ENCODE data around the gene CSF3R.
"Not testable (repeated sequence)": the region's sequence is repeated elsewhere in the genome, so short reads cannot be mapped to it uniquely, and the experiment has no call there.

The CSF3R gene

DNA sequence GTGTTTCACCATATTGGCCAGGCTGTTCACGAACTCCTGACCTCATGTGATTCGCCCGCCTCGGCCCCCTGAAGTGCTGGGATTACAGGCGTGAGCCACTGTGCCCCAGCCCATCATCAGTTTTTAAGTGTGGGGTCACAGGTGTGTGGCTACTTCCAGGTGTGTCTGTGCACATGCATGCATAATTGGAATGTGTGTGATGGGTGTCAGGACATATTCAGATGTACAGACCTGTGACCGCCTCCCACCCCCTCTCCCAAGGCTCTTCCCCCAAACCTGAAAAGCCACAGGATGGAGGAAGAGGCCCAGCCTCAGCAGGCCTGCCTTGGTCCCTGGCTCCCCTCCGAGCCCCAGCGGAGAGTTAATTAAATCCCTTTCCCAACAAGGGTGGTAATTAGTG is 37.3 kb upstream of the CSF3R start:
- ATAC-seq (ENCODE audit: low read depth) (no peak), DNase-seq (ENCODE audit: low spot score in 2 of 2) (no peak)
- Mint-ChIP-seq H3K9me3 (no peaks in the 10 kb centered on the region), H3K36me3 (no peaks in the 10 kb centered on the region), H3K4me1 (peaks cover 10% of the 10 kb centered on the region), H3K27me3 (no peaks in the 10 kb centered on the region), H3K27ac (no peak overlapping the region), H3K4me3 (no peak overlapping the region)

- Mint-ChIP-seq H3K27ac (peak overlapping the region; percentile 1), H3K4me3 (no peak overlapping the region), H3K4me1 (no peaks in the 10 kb centered on the region), H3K36me3 (no peaks in the 10 kb centered on the region), H3K9me3 (no peaks in the 10 kb centered on the region), H3K27me3 (no peaks in the 10 kb centered on the region)
- ATAC-seq (ENCODE audit: low read depth) = no peak
- no peak for DNase-seq (ENCODE audit: low spot score in 2 of 2)
Measured at GRCh38 chr1:36517011-36517771, 34.5 kb upstream of the CSF3R start.

DNA sequence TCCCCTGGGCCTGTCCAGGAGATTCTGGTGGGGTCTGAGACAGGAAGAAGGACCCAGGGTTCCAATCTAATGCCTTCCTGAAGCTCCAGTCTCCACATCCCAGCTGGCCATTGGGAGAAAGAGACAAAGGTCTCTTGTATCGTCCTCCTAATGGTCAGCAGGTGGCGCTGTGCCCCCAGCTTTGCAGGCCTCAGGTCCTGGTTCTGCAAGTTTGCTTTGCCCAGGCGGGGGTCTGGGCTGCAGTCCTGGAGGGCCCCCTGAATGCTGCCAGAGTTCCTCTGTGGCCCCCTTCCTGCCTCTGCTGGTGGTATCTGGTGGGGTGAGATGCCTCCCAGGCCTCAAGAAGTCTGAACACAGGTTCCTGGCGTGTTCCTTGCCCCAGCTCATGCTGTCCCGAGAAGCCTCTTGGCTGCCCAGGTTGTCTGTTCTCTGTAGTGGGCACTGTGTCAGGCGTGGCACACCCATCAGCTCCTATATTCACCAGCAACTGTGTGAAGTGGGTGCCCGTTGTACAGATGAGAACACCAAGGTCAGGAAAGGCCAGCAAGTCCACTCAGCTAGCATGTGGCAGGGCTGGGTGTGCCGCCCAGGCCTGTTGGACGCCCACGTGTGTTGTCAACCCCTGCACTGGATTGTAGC is 33.8 kb upstream of the CSF3R start:
- Mint-ChIP-seq H3K36me3 (no peaks in the 10 kb centered on the region), H3K4me3 (no peak overlapping the region), H3K9me3 (no peaks in the 10 kb centered on the region), H3K4me1 (no peaks in the 10 kb centered on the region), H3K27me3 (no peaks in the 10 kb centered on the region), H3K27ac (no peak overlapping the region)
- ATAC-seq (ENCODE audit: low read depth) = peak; percentile 66
- DNase-seq (ENCODE audit: low spot score in 2 of 2) = peak; percentile 21 to 27

- no peaks in the 10 kb centered on the region for H3K9me3 Mint-ChIP-seq
- no peaks in the 10 kb centered on the region for H3K4me1 Mint-ChIP-seq
- H3K27me3 Mint-ChIP-seq = no peaks in the 10 kb centered on the region
- H3K27ac Mint-ChIP-seq = no peak overlapping the region
- DNase-seq (ENCODE audit: low spot score in 2 of 2) (no peak), ATAC-seq (ENCODE audit: low read depth) (no peak)
- H3K4me3 Mint-ChIP-seq = no peak overlapping the region
- H3K36me3 Mint-ChIP-seq = no peaks in the 10 kb centered on the region
Measured at GRCh38 chr1:36515315-36516138, 32.8 kb upstream of the CSF3R start.

DNA sequence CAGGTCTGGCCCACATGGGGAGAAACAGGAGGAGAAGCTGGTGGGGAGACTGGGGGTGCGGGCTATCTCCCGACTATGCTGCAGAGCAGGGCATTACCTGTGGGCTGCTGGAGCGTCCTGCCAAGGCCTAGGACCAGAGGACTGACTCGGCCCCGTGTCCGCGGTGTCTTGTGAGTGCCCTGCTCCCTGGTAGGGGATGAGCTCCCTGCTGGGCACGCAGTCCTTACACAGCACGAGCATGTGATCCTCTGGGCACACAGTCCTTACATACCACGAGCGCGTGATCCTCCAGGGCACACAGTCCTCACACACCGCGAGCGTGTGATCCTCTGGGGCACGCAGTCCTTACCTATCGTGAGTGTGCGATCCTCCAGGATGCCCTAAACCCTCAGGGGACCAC is 31.8 kb upstream of the CSF3R start:
- H3K9me3 Mint-ChIP-seq = no peaks in the 10 kb centered on the region
- no peaks in the 10 kb centered on the region for H3K4me1 Mint-ChIP-seq
- no peak overlapping the region for H3K4me3 Mint-ChIP-seq
- H3K27me3 Mint-ChIP-seq = peaks cover 3% of the 10 kb centered on the region
- H3K36me3 Mint-ChIP-seq = no peaks in the 10 kb centered on the region
- no peak overlapping the region for H3K27ac Mint-ChIP-seq
- DNase-seq (ENCODE audit: low spot score in 2 of 2) = no peak
- ATAC-seq (ENCODE audit: low read depth) = no peak

- no peak for ATAC-seq (ENCODE audit: low read depth)
- no peaks in the 10 kb centered on the region for H3K9me3 Mint-ChIP-seq
- peaks cover 3% of the 10 kb centered on the region for H3K27me3 Mint-ChIP-seq
- H3K27ac Mint-ChIP-seq = no peak overlapping the region
- no peaks in the 10 kb centered on the region for H3K36me3 Mint-ChIP-seq
- H3K4me3 Mint-ChIP-seq = no peak overlapping the region
- no peaks in the 10 kb centered on the region for H3K4me1 Mint-ChIP-seq
- DNase-seq (ENCODE audit: low spot score in 2 of 2) = no peak
Measured at GRCh38 chr1:36513676-36514473, 31.2 kb upstream of the CSF3R start.

GRCh38 chr1:36512842-36513241 is 30.1 kb upstream of the CSF3R start:
- peaks cover 2% of the 10 kb centered on the region for H3K36me3 Mint-ChIP-seq
- peaks cover 2% of the 10 kb centered on the region for H3K9me3 Mint-ChIP-seq
- no peak for DNase-seq (ENCODE audit: low spot score in 2 of 2)
- no peaks in the 10 kb centered on the region for H3K4me1 Mint-ChIP-seq
- no peak overlapping the region for H3K27ac Mint-ChIP-seq
- peaks cover 6% of the 10 kb centered on the region for H3K27me3 Mint-ChIP-seq
- ATAC-seq (ENCODE audit: low read depth) = no peak
- no peak overlapping the region for H3K4me3 Mint-ChIP-seq

DNA sequence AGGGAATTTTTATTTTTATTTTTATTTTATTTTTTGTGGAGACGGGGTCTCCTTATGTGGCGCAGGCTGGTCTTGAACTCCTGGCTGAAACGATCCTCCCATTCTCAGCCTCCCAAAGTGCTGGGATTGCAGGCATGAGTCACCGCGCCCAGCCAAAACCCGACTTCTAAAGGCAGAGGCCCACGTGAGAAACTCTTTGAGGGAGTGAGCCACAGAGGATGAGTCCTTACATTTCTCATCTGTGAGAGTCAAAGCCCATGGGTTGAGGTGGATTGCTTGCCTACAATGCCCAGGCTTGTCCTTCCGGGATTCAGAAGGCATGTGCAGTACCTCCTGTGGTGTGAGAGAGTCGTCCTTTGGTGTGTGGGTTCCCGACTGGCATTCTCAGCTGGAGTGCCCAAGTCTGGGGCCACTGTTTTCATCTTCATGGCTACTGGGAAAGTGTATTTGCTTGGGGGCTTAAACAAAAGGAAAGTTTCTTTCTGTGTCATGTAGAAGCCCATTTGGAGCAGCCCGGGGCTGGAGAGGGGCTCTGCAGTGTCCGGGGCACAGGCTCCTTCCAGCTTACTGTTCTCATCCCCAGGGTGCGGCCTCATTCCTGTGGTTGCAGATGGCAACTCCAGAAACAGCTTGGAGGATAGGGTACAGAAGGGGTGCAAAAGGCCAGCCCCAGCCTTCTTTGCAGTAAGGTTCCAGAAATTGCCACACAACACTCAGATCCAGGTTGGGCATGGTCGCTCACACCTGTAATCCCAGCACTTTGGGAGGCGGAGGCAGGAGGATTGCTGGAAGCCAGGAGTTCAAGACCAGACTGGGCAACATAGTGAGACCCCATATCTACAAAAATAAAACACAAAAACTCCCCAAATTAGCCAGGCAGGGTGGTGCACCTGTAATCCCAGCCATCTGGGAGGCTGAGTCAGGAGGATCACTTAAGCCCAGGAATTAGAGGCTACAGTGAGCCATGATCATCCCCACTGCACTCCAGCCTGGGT is 29.4 kb upstream of the CSF3R start:
- Mint-ChIP-seq H3K4me3 (no peak overlapping the region), H3K36me3 (peaks cover 2% of the 10 kb centered on the region), H3K4me1 (no peaks in the 10 kb centered on the region), H3K9me3 (peaks cover 2% of the 10 kb centered on the region), H3K27me3 (peaks cover 12% of the 10 kb centered on the region), H3K27ac (no peak overlapping the region)
- DNase-seq (ENCODE audit: low spot score in 2 of 2) (no peak), ATAC-seq (ENCODE audit: low read depth) (no peak)

DNA sequence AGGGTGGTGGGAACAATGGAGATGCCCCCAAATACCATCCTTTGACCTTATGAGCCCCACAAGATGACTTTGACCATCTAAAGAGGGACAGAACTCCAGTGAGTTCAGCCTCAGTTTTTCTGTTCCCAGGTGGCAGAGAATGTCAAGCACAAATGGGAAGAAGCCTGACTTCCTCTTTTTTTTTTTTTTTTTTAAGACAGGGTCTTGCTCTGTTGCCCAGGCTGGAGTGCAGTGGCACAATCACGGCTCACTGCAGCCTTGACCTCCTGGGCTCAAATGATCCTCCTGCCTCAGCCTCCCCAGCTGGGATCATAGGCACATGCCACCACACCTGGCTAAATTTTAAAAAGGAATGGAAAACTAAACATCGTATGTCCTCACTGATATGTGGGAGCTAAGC is 28.5 kb upstream of the CSF3R start:
- not testable (repeated sequence) for H3K36me3 Mint-ChIP-seq; H3K27ac Mint-ChIP-seq; H3K9me3 Mint-ChIP-seq; H3K4me1 Mint-ChIP-seq; DNase-seq (ENCODE audit: low spot score in 2 of 2); ATAC-seq (ENCODE audit: low read depth); H3K4me3 Mint-ChIP-seq
- H3K27me3 Mint-ChIP-seq = peaks cover 16% of the 10 kb centered on the region

DNA sequence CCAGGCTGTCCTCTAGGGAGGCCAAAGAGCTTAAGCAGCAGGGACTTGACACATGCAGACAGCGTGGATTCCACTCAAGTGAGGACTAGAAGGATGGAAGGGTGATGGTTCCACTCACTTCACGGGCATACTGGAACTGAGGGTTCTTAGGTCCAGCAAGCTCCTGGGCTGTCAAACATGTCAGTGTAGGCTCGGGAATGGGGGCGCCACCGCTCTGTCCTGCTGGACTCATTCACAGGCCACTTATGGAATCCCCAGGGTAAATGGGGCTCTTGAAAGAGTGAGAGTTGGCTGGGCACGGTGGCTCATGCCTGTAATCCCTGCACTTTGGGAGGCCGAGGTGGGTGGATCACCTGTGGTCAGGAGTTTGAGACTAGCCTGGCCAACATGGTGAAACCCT is 27.7 kb upstream of the CSF3R start:
- peaks cover 2% of the 10 kb centered on the region for H3K9me3 Mint-ChIP-seq
- peaks cover 2% of the 10 kb centered on the region for H3K36me3 Mint-ChIP-seq
- no peak for ATAC-seq (ENCODE audit: low read depth)
- H3K4me1 Mint-ChIP-seq = no peaks in the 10 kb centered on the region
- DNase-seq (ENCODE audit: low spot score in 2 of 2) = no peak
- peaks cover 16% of the 10 kb centered on the region for H3K27me3 Mint-ChIP-seq
- H3K4me3 Mint-ChIP-seq = no peak overlapping the region
- H3K27ac Mint-ChIP-seq = no peak overlapping the region

DNA sequence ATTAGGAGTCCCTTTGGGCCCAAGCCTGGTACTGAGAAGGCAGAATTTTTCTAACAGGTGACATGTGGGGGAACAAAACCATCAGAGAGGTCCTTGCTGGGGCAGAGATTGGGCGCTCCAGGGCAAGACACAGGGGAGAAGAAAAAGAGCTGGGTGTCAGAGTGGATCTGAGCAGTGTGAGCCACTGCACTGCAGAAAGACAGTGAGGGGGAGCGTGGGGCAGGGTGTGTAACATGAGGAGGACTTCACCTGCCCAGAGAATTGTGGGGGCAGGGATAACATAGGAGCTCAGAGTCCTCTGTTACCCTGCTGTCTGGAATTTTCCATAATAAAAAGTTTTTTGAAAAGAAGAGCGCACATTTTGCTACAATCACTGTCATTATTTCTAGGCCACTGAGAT is 25.5 kb upstream of the CSF3R start:
- Mint-ChIP-seq H3K4me1 (no peaks in the 10 kb centered on the region), H3K4me3 (no peak overlapping the region), H3K36me3 (peaks cover 2% of the 10 kb centered on the region), H3K27ac (no peak overlapping the region), H3K27me3 (peaks cover 17% of the 10 kb centered on the region), H3K9me3 (peaks cover 2% of the 10 kb centered on the region)
- DNase-seq (ENCODE audit: low spot score in 2 of 2) (no peak), ATAC-seq (ENCODE audit: low read depth) (no peak)

- peaks cover 2% of the 10 kb centered on the region for H3K36me3 Mint-ChIP-seq
- no peak overlapping the region for H3K27ac Mint-ChIP-seq
Measured at GRCh38 chr1:36506276-36506920, 23.7 kb upstream of the CSF3R start.

More at GRCh38 chr1:36506276-36506920, 23.7 kb upstream of the CSF3R start:
- peaks cover 2% of the 10 kb centered on the region for H3K9me3 Mint-ChIP-seq
- peaks cover 17% of the 10 kb centered on the region for H3K27me3 Mint-ChIP-seq
- H3K4me3 Mint-ChIP-seq = no peak overlapping the region
- H3K4me1 Mint-ChIP-seq = no peaks in the 10 kb centered on the region
- no peak for ATAC-seq (ENCODE audit: low read depth)
- no peak for DNase-seq (ENCODE audit: low spot score in 2 of 2)
